SJSA1 (cell line): ENCODE data around the gene TXNDC15. TPM values are rescaled to one million over a fixed set of nuclear protein-coding genes. Genes with fewer than 3 reads are reported as not detected.
"Not testable (repeated sequence)": the region's sequence is repeated elsewhere in the genome, so short reads cannot be mapped to it uniquely, and the experiment has no call there.

Source experiments
- DNase-seq, 2 experiments: peaks; one replicate each; pipeline ENCODE4 v3.0.0-alpha.2; 2015 to 2020; ENCODE audit warnings: low spot score in 2 of 2, low read depth in 1 of 2
- H3K27ac ChIP-seq: fragments of 250-450 bp; sonication (Bioruptor Pico); 2 replicates; pipeline ENCODE4 v1.5.1; 2020; ENCODE audit warnings: mild to moderate bottlenecking, moderate library complexity
- H3K27me3 ChIP-seq: fragments of 250-450 bp; sonication (Bioruptor Pico); replicated peaks from 2 replicates; pipeline ENCODE4 v1.5.1; 2020; ENCODE audit warnings: mild to moderate bottlenecking, moderate library complexity
- H3K36me3 ChIP-seq: fragments of 250-450 bp; sonication (Bioruptor Pico); 2 replicates; pipeline ENCODE4 v1.5.1; 2020; ENCODE audit warnings: mild to moderate bottlenecking
- H3K4me1 ChIP-seq: fragments of 250-450 bp; sonication (Bioruptor Pico); replicated peaks from 2 replicates; pipeline ENCODE4 v1.6.1; 2021; ENCODE audit warnings: mild to moderate bottlenecking
- H3K4me3 ChIP-seq: fragments of 250-450 bp; sonication (Bioruptor Pico); 2 replicates; pipeline ENCODE4 v1.5.1; 2020; ENCODE audit warnings: mild to moderate bottlenecking
- H3K9me3 ChIP-seq: fragments of 250-450 bp; sonication (Bioruptor Pico); replicated peaks from 2 replicates; pipeline ENCODE4 v1.5.1; 2020; ENCODE audit warnings: mild to moderate bottlenecking
- total RNA-seq: library from RNA; depleted of rRNA; stranded (reverse); fragments of >200 nt; shearing (Covaris generic); gene quantifications from 2 replicates; pipeline ENCODE4 v1.2.3, GENCODE V29; 2014

Gene TXNDC15
- total RNA-seq, 1 experiment from 2014 or later, result 108 TPM

GRCh38 chr5:134892282-134892681 lies 18.1 kb downstream of the TXNDC15 start:
- Histone ChIP-seq H3K4me3 (no peak overlapping the region), H3K9me3 (no peaks in the 10 kb centered on the region), H3K27me3 (no peaks in the 10 kb centered on the region), H3K4me1 (no peaks in the 10 kb centered on the region), H3K27ac (no peak overlapping the region), H3K36me3 (peaks cover 25% of the 10 kb centered on the region)
- no peak for DNase-seq

GRCh38 chr5:134892926-134893325 lies 18.8 kb downstream of the TXNDC15 start:
- Histone ChIP-seq H3K9me3 (no peaks in the 10 kb centered on the region), H3K27me3 (no peaks in the 10 kb centered on the region), H3K27ac (no peak overlapping the region), H3K4me3 (no peak overlapping the region), H3K4me1 (no peaks in the 10 kb centered on the region), H3K36me3 (peaks cover 22% of the 10 kb centered on the region)
- no peak for DNase-seq

- no peak overlapping the region for H3K27ac ChIP-seq
- H3K9me3 ChIP-seq, result no peaks in the 10 kb centered on the region
- no peak for DNase-seq
- H3K4me3 ChIP-seq, result no peak overlapping the region
- H3K4me1 ChIP-seq, result no peaks in the 10 kb centered on the region
- no peaks in the 10 kb centered on the region for H3K27me3 ChIP-seq
- H3K36me3 ChIP-seq, result peaks cover 20% of the 10 kb centered on the region
Observed at GRCh38 chr5:134893748-134894505, 19.8 kb downstream of the TXNDC15 start.

GRCh38 chr5:134902071-134902801 lies 28.1 kb downstream of the TXNDC15 start:
- no peak overlapping the region for H3K4me3 ChIP-seq
- no peak for DNase-seq
- H3K4me1 ChIP-seq, result 0 out of 2 replicates have a peak, but pooled peaks cover 3% of the 10 kb centered on the region
- H3K36me3 ChIP-seq, result peaks cover 27% of the 10 kb centered on the region
- peaks cover 3% of the 10 kb centered on the region; the same call in 1 of the 2 replicates for H3K9me3 ChIP-seq
- no peak overlapping the region for H3K27ac ChIP-seq
- no peaks in the 10 kb centered on the region for H3K27me3 ChIP-seq

- H3K27ac ChIP-seq, result peak within 1 kb of the TSS; percentile 91
- H3K4me1 ChIP-seq, result 0 out of 2 replicates have a peak, but pooled peaks cover 3% of the 10 kb centered on the region
- H3K4me3 ChIP-seq, result peak within 1 kb of the TSS; percentile 95
- H3K9me3 ChIP-seq, result no peaks in the 10 kb centered on the region
- H3K36me3 ChIP-seq, result peaks cover 24% of the 10 kb centered on the region
- H3K27me3 ChIP-seq, result no peaks in the 10 kb centered on the region
- peak; percentile 96 to 97 for DNase-seq
Observed at GRCh38 chr5:134904610-134905245, 30.6 kb downstream of the TXNDC15 start, which contains the start of gene PCBD2. TSS of gene PCBD2 (plus strand) at chr5:134905131. CDS start at chr5:134905140, 9 bp downstream.

- Histone ChIP-seq H3K4me1 (0 out of 2 replicates have a peak, but pooled peaks cover 3% of the 10 kb centered on the region), H3K36me3 (peaks cover 25% of the 10 kb centered on the region), H3K9me3 (no peaks in the 10 kb centered on the region), H3K4me3 (peak overlapping the region; percentile 95), H3K27me3 (no peaks in the 10 kb centered on the region), H3K27ac (peak overlapping the region; percentile 91)
- DNase-seq, result peak in 1 of 2 experiments; percentile 91
Observed at GRCh38 chr5:134905246-134905996, 31.2 kb downstream of the TXNDC15 start.

GRCh38 chr5:134906811-134907210 lies 32.6 kb downstream of the TXNDC15 start:
- no peaks in the 10 kb centered on the region for H3K9me3 ChIP-seq
- DNase-seq, result no peak
- H3K4me1 ChIP-seq, result 0 out of 2 replicates have a peak, but pooled peaks cover 3% of the 10 kb centered on the region
- no peak overlapping the region for H3K4me3 ChIP-seq
- no peak overlapping the region for H3K27ac ChIP-seq
- H3K27me3 ChIP-seq, result no peaks in the 10 kb centered on the region
- peaks cover 37% of the 10 kb centered on the region for H3K36me3 ChIP-seq

GRCh38 chr5:134910752-134911151 lies 36.6 kb downstream of the TXNDC15 start:
- DNase-seq, H3K9me3 ChIP-seq, H3K4me3 ChIP-seq, H3K27ac ChIP-seq, H3K4me1 ChIP-seq, H3K27me3 ChIP-seq: not testable (repeated sequence)
- H3K36me3 ChIP-seq, result peaks cover 52% of the 10 kb centered on the region

- Histone ChIP-seq H3K36me3 (peaks cover 53% of the 10 kb centered on the region), H3K9me3 (no peaks in the 10 kb centered on the region), H3K4me1 (no peaks in the 10 kb centered on the region), H3K4me3 (no peak overlapping the region), H3K27ac (no peak overlapping the region), H3K27me3 (no peaks in the 10 kb centered on the region)
- DNase-seq, result no peak
Observed at GRCh38 chr5:134911285-134912206, 37.4 kb downstream of the TXNDC15 start.

- DNase-seq, result no peak
- Histone ChIP-seq H3K4me1 (no peaks in the 10 kb centered on the region), H3K27me3 (no peaks in the 10 kb centered on the region), H3K4me3 (no peak overlapping the region), H3K9me3 (no peaks in the 10 kb centered on the region), H3K27ac (no peak overlapping the region), H3K36me3 (peaks cover 53% of the 10 kb centered on the region)
Observed at GRCh38 chr5:134913254-134913653, 39.1 kb downstream of the TXNDC15 start.

GRCh38 chr5:134913795-134914194 lies 39.6 kb downstream of the TXNDC15 start:
- DNase-seq, result no peak
- no peaks in the 10 kb centered on the region for H3K27me3 ChIP-seq
- no peaks in the 10 kb centered on the region for H3K9me3 ChIP-seq
- peaks cover 57% of the 10 kb centered on the region for H3K36me3 ChIP-seq
- no peak overlapping the region for H3K27ac ChIP-seq
- no peaks in the 10 kb centered on the region for H3K4me1 ChIP-seq
- H3K4me3 ChIP-seq, result no peak overlapping the region

- Histone ChIP-seq H3K4me1 (no peaks in the 10 kb centered on the region), H3K27ac (no peak overlapping the region), H3K36me3 (peaks cover 54% of the 10 kb centered on the region), H3K9me3 (no peaks in the 10 kb centered on the region), H3K27me3 (no peaks in the 10 kb centered on the region), H3K4me3 (no peak overlapping the region)
- no peak for DNase-seq
Observed at GRCh38 chr5:134917070-134917815, 43.1 kb downstream of the TXNDC15 start.
